Memory B cell (primary cell): Measurements from ENCODE around the gene LMAN2L.

ENCODE experiments used
- ATAC-seq: fragments of 150-1000 bp; cut with Tn5 transposase; 2 replicates; pipeline ENCODE4 v1.10.0; 2021; ENCODE audit warnings: low read depth, mild to moderate bottlenecking, moderate library complexity
- DNase-seq, 2 donors: peaks; one replicate each; pipeline ENCODE4 v3.0.0; 2022; ENCODE audit warnings: low spot score in 2 of 2
- H3K27ac Mint-ChIP-seq: one replicate; pipeline ENCODE4 v1.8.0; 2022; ENCODE audit warnings: mild to moderate bottlenecking, moderate library complexity, mixed read lengths
- H3K27me3 Mint-ChIP-seq: one replicate; pipeline ENCODE4 v1.8.0; 2022; ENCODE audit warnings: mixed read lengths
- H3K36me3 Mint-ChIP-seq: one replicate; pipeline ENCODE4 v1.8.0; 2022; ENCODE audit warnings: mild to moderate bottlenecking, mixed read lengths
- H3K4me1 Mint-ChIP-seq: one replicate; pipeline ENCODE4 v1.8.0; 2022; ENCODE audit warnings: mixed read lengths
- H3K4me3 Mint-ChIP-seq: one replicate; pipeline ENCODE4 v1.8.0; 2022; ENCODE audit warnings: mild to moderate bottlenecking, moderate library complexity, mixed read lengths
- H3K9me3 Mint-ChIP-seq: one replicate; pipeline ENCODE4 v1.8.0; 2022; ENCODE audit warnings: mixed read lengths

LMAN2L gene

GRCh38 chr2:96751800-96752199, 11.9 kb upstream of the LMAN2L start:
- Mint-ChIP-seq H3K27me3 (no peaks in the 10 kb centered on the region), H3K9me3 (no peaks in the 10 kb centered on the region), H3K4me1 (no peaks in the 10 kb centered on the region), H3K27ac (no peak overlapping the region), H3K36me3 (no peaks in the 10 kb centered on the region), H3K4me3 (no peak overlapping the region)
- ATAC-seq, result no peak
- no peak for DNase-seq

GRCh38 chr2:96747061-96747617, 7.3 kb upstream of the LMAN2L start:
- no peaks in the 10 kb centered on the region for H3K36me3 Mint-ChIP-seq
- no peaks in the 10 kb centered on the region for H3K9me3 Mint-ChIP-seq
- no peak overlapping the region for H3K27ac Mint-ChIP-seq
- no peaks in the 10 kb centered on the region for H3K27me3 Mint-ChIP-seq
- no peak overlapping the region for H3K4me3 Mint-ChIP-seq
- no peak for DNase-seq
- no peaks in the 10 kb centered on the region for H3K4me1 Mint-ChIP-seq
- ATAC-seq, result no peak

- peaks cover 21% of the 10 kb centered on the region for H3K4me1 Mint-ChIP-seq
- no peaks in the 10 kb centered on the region for H3K9me3 Mint-ChIP-seq
- no peak for ATAC-seq
- H3K4me3 Mint-ChIP-seq, result peak overlapping the region; percentile 95
- H3K36me3 Mint-ChIP-seq, result peaks cover 5% of the 10 kb centered on the region
- H3K27me3 Mint-ChIP-seq, result no peaks in the 10 kb centered on the region
- no peak for DNase-seq
- H3K27ac Mint-ChIP-seq, result peak overlapping the region; percentile 92
These were observed 710 bp downstream of the LMAN2L start for GRCh38 chr2:96739076-96739632.

GRCh38 chr2:96737831-96738230, 2.0 kb downstream of the LMAN2L start:
- Mint-ChIP-seq H3K36me3 (peaks cover 13% of the 10 kb centered on the region), H3K27ac (no peak overlapping the region), H3K9me3 (no peaks in the 10 kb centered on the region), H3K4me1 (peaks cover 21% of the 10 kb centered on the region), H3K27me3 (no peaks in the 10 kb centered on the region), H3K4me3 (peak overlapping the region; percentile 0)
- DNase-seq, result no peak
- no peak for ATAC-seq

GRCh38 chr2:96737251-96737650, 2.6 kb downstream of the LMAN2L start:
- Mint-ChIP-seq H3K9me3 (no peaks in the 10 kb centered on the region), H3K4me3 (no peak overlapping the region), H3K4me1 (peaks cover 21% of the 10 kb centered on the region), H3K36me3 (peaks cover 14% of the 10 kb centered on the region), H3K27ac (no peak overlapping the region), H3K27me3 (no peaks in the 10 kb centered on the region)
- ATAC-seq (no peak), DNase-seq (no peak)

- H3K4me1 Mint-ChIP-seq, result peaks cover 12% of the 10 kb centered on the region
- ATAC-seq (no peak), DNase-seq (no peak)
- H3K36me3 Mint-ChIP-seq, result peaks cover 26% of the 10 kb centered on the region
- no peak overlapping the region for H3K4me3 Mint-ChIP-seq
- H3K9me3 Mint-ChIP-seq, result no peaks in the 10 kb centered on the region
- no peak overlapping the region for H3K27ac Mint-ChIP-seq
- H3K27me3 Mint-ChIP-seq, result no peaks in the 10 kb centered on the region
These were observed 4.8 kb downstream of the LMAN2L start for GRCh38 chr2:96734880-96735583.

DNA sequence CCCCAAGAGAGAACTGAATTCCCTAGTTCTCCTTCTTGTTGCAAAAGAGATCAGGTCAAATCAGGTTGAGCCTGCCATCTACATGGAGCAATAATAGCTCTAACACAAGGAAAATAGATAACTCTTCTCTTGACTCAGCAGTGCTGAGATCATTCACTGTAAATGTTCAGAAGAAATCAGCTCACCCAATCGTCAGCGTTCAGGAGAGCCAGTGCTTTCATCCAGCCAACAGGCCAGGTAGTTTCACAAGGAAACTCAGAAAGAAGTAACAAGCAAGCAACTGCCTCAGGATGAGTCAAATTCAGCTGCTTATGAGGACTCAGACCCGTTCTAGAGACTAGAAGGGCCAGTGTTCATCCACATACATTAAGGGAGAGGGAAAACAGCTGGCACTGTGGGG, 5.9 kb downstream of the LMAN2L start:
- no peaks in the 10 kb centered on the region for H3K27me3 Mint-ChIP-seq
- no peak for DNase-seq
- H3K9me3 Mint-ChIP-seq, result no peaks in the 10 kb centered on the region
- peaks cover 26% of the 10 kb centered on the region for H3K36me3 Mint-ChIP-seq
- H3K27ac Mint-ChIP-seq, result no peak overlapping the region
- peaks cover 5% of the 10 kb centered on the region for H3K4me1 Mint-ChIP-seq
- no peak for ATAC-seq
- no peak overlapping the region for H3K4me3 Mint-ChIP-seq

GRCh38 chr2:96730212-96730611, 9.7 kb downstream of the LMAN2L start:
- Mint-ChIP-seq H3K36me3 (peaks cover 30% of the 10 kb centered on the region), H3K27ac (peak overlapping the region; percentile 65)

DNA sequence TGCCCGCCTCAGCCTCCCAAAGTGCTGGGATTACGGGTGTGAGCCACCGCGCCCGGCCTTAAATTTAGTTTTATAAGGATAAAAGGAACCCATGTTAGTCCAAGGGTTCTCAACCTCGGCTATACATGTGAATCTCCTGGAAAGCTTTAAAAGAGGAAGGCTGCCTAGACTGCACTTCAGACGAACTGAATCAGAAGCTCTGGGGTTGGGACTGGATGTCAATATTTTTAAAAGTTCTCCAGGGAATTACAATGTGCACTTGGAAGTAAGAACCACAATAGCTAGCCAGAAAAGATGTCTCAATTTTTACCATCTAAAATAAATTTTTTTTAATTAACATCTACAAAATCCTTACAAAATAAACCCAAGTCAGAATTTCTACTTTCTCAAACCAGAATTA, 10.1 kb downstream of the LMAN2L start:
- ATAC-seq (no peak), DNase-seq (no peak)
- Mint-ChIP-seq H3K4me1 (no peaks in the 10 kb centered on the region), H3K9me3 (no peaks in the 10 kb centered on the region), H3K27me3 (no peaks in the 10 kb centered on the region), H3K27ac (peak overlapping the region; percentile 65), H3K36me3 (peaks cover 29% of the 10 kb centered on the region), H3K4me3 (no peak overlapping the region)

More at GRCh38 chr2:96730212-96730611, 9.7 kb downstream of the LMAN2L start:
- Mint-ChIP-seq H3K27me3 (no peaks in the 10 kb centered on the region), H3K9me3 (no peaks in the 10 kb centered on the region), H3K4me1 (no peaks in the 10 kb centered on the region), H3K4me3 (no peak overlapping the region)
- DNase-seq (no peak), ATAC-seq (no peak)

DNA sequence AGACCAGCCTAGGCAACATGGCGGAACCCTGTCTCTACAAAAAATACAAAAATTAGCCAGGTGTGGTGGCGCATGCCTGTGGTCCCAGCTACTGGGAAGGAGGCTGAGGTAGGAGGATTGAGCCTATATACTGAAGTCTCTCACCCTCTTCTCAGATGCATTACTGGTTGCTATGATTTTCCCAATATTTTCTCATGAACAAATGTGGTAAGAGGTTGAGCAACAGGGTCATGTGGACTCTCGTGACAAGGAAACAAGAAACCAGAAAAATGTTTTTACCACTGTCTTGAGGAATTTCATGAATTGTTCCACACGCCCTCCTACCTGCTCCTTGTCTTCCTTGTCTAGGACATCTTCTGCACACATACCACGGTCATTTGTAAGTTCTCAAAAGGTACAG, 12.4 kb downstream of the LMAN2L start:
- DNase-seq, result no peak
- H3K36me3 Mint-ChIP-seq, result peaks cover 20% of the 10 kb centered on the region
- no peaks in the 10 kb centered on the region for H3K27me3 Mint-ChIP-seq
- no peaks in the 10 kb centered on the region for H3K4me1 Mint-ChIP-seq
- H3K27ac Mint-ChIP-seq, result no peak overlapping the region
- no peaks in the 10 kb centered on the region for H3K9me3 Mint-ChIP-seq
- no peak overlapping the region for H3K4me3 Mint-ChIP-seq
- no peak for ATAC-seq

DNA sequence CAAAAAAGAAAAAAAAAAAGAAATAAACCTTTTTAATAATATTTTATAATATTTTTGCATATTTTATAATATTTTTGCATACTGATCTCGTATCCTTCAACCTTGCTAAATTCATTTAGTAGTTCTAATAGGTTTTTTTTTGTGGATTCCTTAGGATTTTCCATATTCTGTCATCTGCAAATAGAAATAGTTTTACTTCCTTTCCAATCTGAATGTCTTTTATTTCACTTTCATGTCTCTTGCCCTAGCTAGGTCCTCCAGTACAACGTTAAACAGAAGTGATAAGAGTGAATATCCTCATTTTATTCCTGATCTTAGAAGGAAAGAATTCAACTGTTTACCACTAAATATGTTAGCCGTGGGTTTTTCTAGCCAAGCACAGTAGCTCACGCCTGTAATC, 13.7 kb downstream of the LMAN2L start:
- Mint-ChIP-seq H3K27ac (no peak overlapping the region), H3K36me3 (peaks cover 18% of the 10 kb centered on the region), H3K4me3 (no peak overlapping the region), H3K9me3 (no peaks in the 10 kb centered on the region), H3K27me3 (no peaks in the 10 kb centered on the region), H3K4me1 (no peaks in the 10 kb centered on the region)
- DNase-seq, result no peak
- no peak for ATAC-seq

GRCh38 chr2:96716388-96716787, 23.5 kb downstream of the LMAN2L start:
- Mint-ChIP-seq H3K36me3 (peaks cover 10% of the 10 kb centered on the region), H3K4me1 (peaks cover 2% of the 10 kb centered on the region), H3K27me3 (no peaks in the 10 kb centered on the region), H3K9me3 (no peaks in the 10 kb centered on the region), H3K4me3 (no peak overlapping the region), H3K27ac (peak overlapping the region; percentile 70)
- no peak for DNase-seq
- ATAC-seq, result no peak

DNA sequence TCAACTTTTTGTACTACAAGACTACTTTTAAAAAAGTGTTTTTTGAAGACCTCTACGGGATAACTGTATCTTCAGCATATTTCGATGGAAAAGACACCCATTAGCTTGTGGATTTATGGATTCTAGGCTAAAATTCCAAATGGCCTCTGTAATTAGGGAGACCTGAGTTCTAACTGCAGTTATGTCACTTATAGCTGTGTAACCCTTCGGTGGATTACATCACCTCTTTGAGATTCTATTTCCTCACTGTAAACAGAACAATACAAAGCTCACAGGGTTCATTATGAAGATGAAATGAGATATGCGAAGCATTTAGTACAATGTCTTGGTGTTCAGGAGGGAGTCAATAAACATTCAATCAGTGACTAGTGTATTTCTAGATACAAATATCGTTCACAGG, 24.2 kb downstream of the LMAN2L start:
- H3K27ac Mint-ChIP-seq, result no peak overlapping the region
- no peaks in the 10 kb centered on the region for H3K27me3 Mint-ChIP-seq
- H3K36me3 Mint-ChIP-seq, result peaks cover 15% of the 10 kb centered on the region
- no peaks in the 10 kb centered on the region for H3K9me3 Mint-ChIP-seq
- DNase-seq (no peak), ATAC-seq (no peak)
- H3K4me1 Mint-ChIP-seq, result no peaks in the 10 kb centered on the region
- H3K4me3 Mint-ChIP-seq, result no peak overlapping the region

DNA sequence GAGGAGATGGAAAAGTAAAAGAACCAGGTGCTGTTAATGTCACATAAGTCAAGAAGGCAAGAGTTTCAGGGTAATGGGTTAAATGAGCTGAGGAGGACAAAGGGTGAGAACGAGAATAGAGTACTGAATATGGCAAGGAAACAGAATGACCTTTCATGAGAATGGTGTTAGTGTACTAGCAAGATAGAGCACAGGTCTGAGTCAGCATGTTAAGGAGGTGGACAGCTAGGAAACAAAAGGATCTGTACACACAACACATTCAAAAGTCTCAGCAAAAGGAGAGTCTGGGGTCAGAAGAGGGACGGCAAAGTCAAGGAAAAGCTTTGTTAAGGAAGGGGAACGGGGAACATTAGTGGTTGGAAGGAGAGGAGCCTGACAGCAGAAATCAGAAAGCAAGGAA, 28.9 kb downstream of the LMAN2L start:
- DNase-seq, result no peak
- H3K4me1 Mint-ChIP-seq, result no peaks in the 10 kb centered on the region
- H3K27me3 Mint-ChIP-seq, result no peaks in the 10 kb centered on the region
- no peaks in the 10 kb centered on the region for H3K9me3 Mint-ChIP-seq
- peaks cover 25% of the 10 kb centered on the region for H3K36me3 Mint-ChIP-seq
- no peak overlapping the region for H3K27ac Mint-ChIP-seq
- H3K4me3 Mint-ChIP-seq, result no peak overlapping the region
- ATAC-seq, result no peak
